HG02981 (cell line): ENCODE data around the gene OR2V1.
"Not testable (repeated sequence)": the region's sequence is repeated elsewhere in the genome, so short reads cannot be mapped to it uniquely, and the experiment has no call there.

Source experiments
- ATAC-seq: cut with Tn5 transposase; IDR thresholded peaks from one replicate; pipeline ENCODE4 v1.9.1; 2021; ENCODE audit warnings: mild to moderate bottlenecking, moderate library complexity; ENCODE audit not compliant: unreplicated experiment

Gene OR2V1

GRCh38 chr5:181104606-181105390 is 26.2 kb downstream of the OR2V1 start:
- not testable (repeated sequence) for ATAC-seq

GRCh38 chr5:181104259-181104568 is 26.8 kb downstream of the OR2V1 start:
- not testable (repeated sequence) for ATAC-seq

- not testable (repeated sequence) for ATAC-seq
Observed at GRCh38 chr5:181101930-181102674, 28.9 kb downstream of the OR2V1 start.

- ATAC-seq, result not testable (repeated sequence)
Observed at GRCh38 chr5:181101030-181101641, 29.8 kb downstream of the OR2V1 start.

- ATAC-seq, result no peak
Observed at GRCh38 chr5:181100121-181100875, 30.7 kb downstream of the OR2V1 start.

- no peak for ATAC-seq
Observed at GRCh38 chr5:181099602-181100086, 31.3 kb downstream of the OR2V1 start.

GRCh38 chr5:181098762-181099601 is 32.0 kb downstream of the OR2V1 start:
- no peak for ATAC-seq

- not testable (repeated sequence) for ATAC-seq
Observed at GRCh38 chr5:181097759-181098491, 33.0 kb downstream of the OR2V1 start.

- ATAC-seq, result not testable (repeated sequence)
Observed at GRCh38 chr5:181097383-181097753, 33.6 kb downstream of the OR2V1 start.

GRCh38 chr5:181096721-181097382 is 34.1 kb downstream of the OR2V1 start:
- ATAC-seq, result not testable (repeated sequence)

- ATAC-seq, result not testable (repeated sequence)
Observed at GRCh38 chr5:181095162-181095561, 35.8 kb downstream of the OR2V1 start.

GRCh38 chr5:181092428-181092827 is 38.5 kb downstream of the OR2V1 start:
- ATAC-seq, result no peak

- ATAC-seq, result no peak
Observed at GRCh38 chr5:181088289-181088688, 42.7 kb downstream of the OR2V1 start.

GRCh38 chr5:181087309-181087708 is 43.7 kb downstream of the OR2V1 start:
- ATAC-seq, result no peak

- no peak for ATAC-seq
Observed at GRCh38 chr5:181086884-181087205, 44.1 kb downstream of the OR2V1 start.

GRCh38 chr5:181086026-181086883 is 44.7 kb downstream of the OR2V1 start:
- ATAC-seq, result no peak

GRCh38 chr5:181084621-181085195 is 46.3 kb downstream of the OR2V1 start:
- ATAC-seq, result no peak

GRCh38 chr5:181081989-181082388 is 49.0 kb downstream of the OR2V1 start:
- ATAC-seq, result no peak
